Measurements from ENCODE around the gene LENG8.

DNA sequence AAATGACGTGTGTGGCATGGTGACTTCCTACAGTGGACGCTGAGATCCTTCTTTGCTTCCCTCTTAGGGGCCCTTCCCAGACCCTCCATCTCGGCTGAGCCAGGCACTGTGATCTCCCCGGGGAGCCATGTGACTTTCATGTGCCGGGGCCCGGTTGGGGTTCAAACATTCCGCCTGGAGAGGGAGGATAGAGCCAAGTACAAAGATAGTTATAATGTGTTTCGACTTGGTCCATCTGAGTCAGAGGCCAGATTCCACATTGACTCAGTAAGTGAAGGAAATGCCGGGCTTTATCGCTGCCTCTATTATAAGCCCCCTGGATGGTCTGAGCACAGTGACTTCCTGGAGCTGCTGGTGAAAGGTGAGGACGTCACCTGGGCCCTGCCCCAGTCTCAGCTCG lies 58.8 kb downstream of the LENG8 start:
- TF ChIP-seq POLR2AphosphoS5 (IDR thresholded peaks at IDR 0.05; ENCODE audit: low read depth) (no peak), EZH2 (IDR thresholded peaks at IDR 0.05; ENCODE audit: low read depth, unreplicated experiment) (no peak)

Data from GM23338 (cell line).